GM19463 (cell line): ENCODE measurements around the gene ZNF548.

ENCODE experiments used
- ATAC-seq: cut with Tn5 transposase; IDR thresholded peaks from one replicate; pipeline ENCODE4 v1.9.1; 2021; ENCODE audit warnings: mild to moderate bottlenecking, moderate library complexity; ENCODE audit not compliant: unreplicated experiment

ZNF548 gene

DNA sequence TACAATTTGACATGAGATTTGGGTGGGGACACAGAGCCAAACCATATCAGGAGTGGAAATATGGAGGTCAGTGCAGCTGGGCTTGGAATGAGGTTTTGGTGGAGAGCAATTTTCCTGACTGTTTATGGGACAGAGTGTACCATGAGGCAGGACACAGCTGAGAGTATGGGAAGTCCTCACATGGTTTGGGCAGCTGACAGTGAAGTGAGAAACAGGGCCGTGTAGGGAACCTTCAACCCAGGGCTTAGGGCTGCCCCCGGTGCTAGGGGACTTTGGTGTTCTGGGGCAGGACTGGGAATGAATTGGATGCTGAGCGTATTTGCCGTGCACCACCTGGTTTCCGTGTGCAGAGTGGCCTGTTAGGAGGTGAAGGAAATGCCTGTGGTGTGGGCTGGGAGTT, 6.1 kb downstream of the ZNF548 start:
- ATAC-seq, result no peak

GRCh38 chr19:57398868-57399267, 9.2 kb downstream of the ZNF548 start:
- ATAC-seq, result no peak

DNA sequence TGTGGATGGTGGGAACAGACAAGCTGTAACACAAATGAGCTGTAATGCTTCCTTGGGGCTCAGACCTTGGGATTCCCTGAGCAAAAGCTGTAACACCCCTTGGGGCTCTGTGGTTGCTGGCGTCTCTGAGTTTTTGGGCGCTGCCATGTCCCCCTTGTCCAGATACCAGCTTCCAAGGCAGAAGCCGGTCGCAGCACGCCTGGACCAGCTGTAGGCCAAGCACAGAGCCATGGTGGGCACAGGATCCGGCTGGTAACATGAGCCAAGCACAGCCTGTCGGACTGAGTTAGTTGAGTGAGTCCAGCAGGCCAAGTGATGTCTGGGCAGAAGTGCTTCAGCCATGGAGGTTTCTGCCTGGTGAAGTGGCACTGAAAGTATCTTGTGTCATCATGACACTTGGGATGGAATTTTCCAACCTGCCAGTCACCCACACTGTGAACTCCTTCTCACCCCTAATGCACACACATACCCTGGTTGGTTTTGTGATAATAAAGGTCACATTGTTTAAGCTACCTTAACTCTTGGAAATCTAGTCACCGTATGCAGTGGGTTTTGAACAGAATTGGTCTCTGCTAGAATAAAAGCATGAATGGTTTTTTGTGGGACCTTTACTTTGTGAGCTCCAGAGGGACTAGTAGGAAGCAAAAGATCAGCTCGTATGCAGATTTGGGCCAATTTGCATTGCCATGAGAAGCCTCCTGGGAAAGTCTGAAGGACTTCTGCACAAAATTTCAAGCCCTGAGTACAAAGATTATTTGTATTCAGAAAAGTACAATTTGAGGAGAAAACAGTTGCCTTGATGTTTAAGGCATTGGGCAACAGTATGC, 14.3 kb downstream of the ZNF548 start:
- ATAC-seq, result no peak

DNA sequence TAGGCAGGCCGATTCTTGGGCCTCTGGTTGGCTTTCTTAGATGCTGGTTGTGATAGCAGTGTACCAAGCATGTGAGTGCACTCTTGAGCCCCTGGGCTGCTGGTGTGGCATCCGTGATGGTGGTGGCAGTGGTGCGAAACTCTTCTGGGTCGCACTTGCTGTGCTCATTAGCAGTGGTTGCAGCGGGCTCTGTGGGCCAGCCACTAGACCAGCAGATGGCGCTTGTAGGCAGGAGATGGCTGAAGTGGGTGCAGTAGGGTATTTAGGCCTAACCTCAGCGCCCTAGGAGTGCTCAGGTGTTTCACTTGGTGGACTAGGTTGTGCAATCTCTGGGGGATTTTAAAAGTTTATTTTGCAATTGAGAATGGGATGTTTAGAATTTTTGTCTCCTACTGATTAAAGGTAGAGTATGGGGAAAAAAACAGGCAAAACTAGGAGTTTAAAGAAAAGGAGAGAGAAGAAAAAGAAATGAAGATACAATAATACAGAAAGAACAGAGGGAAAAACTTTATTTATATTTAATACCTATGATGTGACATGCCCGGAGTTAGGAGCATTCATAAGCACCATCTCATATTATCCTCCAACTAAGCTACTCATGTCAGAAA, 17.0 kb downstream of the ZNF548 start:
- no peak for ATAC-seq

DNA sequence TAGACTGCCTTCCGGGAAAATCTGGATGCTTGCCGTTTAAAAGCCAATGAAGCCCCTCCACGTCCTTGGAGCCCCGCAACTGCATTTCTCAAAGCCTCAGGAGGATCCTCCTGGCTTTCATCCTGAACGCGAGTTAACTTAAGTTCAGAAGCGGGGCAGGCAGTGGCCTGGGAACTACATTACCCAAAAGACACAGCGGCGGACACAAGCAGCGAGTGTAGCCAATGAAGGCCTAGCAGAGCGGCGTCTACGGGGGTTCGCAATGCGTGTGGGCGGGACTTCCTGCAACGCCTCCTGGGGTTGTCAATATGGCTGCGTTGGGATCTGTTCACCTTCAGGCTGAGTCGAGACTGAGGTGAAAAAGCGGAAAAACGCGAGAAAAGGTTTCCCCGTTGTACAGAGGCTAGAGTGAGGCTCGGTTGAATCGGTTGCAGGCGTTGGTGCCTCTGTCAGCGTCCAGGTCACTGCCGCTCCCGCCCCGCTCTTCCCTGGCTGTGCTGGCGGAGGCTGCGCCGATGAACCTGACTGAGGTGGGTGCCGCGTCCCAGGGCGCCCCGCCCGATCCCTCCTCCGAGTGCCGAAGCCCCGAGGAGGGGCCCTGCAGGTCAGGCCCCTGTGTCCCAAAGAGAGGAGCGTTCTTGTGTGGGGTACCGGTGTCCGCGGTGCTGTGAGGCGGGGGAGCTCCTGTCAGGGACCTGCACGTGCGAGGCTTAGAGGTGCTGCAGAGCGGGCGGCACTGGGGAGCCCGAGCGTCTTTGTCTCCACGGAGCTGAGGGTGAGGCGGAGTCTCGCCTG, 21.4 kb downstream of the ZNF548 start, which contains the start of gene ZNF17:
Gene ZNF17 (plus strand): TSS at position 285 of the 795 bp plus-strand sequence. CDS start 2,455 bp downstream, outside the sequence.
- peak; percentile 100 for ATAC-seq

GRCh38 chr19:57419439-57419838, 29.8 kb downstream of the ZNF548 start:
- ATAC-seq, result no peak

DNA sequence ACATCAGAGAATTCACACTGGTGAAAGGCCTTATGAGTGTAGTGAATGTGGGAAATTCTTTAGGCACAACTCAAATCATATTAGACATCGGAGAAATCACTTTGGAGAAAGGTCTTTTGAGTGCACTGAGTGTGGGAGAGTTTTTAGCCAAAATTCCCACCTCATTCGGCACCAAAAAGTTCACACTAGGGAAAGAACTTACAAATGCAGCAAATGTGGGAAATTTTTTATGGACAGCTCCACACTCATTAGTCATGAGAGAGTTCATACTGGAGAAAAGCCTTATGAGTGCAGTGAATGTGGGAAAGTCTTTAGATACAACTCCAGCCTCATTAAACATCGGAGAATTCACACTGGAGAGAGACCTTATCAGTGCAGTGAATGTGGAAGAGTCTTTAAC, 31.4 kb downstream of the ZNF548 start:
- ATAC-seq, result no peak

DNA sequence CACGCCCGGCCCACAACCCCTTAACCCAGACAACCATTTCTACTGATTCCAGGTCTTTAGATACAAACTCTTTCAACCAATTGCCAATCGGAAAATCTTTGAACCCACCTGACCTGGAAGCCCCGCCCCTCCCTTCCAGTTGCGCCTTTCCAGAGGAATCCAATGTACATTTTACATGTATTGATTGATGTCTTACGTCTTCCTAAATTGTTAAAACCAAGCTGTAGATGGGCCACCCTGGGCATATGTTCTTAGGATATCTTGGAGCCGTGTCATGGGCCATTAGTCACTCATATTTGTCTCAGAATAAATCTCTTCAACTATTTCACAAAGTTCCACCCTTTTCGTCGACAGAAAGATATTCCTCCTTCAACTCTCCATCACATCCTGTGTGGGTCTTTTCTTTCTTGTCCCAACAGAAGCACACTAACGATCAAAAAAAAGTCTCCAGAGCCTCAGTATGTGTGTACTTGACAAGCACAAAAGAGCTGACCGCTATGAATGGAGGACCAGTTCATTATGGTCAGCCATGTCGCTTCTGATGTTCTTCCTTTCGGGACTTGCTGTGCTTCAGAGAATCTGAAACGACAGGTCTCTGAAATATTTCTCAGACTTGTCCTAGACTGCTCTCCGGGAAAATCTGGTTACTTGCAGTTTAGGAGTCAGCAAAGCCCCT, 44.9 kb downstream of the ZNF548 start:
- ATAC-seq, result no peak

- ATAC-seq, result peak; percentile 97
Measured at GRCh38 chr19:57435062-57435978, 45.7 kb downstream of the ZNF548 start, which contains the start of gene ZNF749. ZNF749 (plus strand) TSS chr19:57435325; CDS start chr19:57435579, 254 bp downstream.

- no peak for ATAC-seq
Measured at GRCh38 chr19:57436417-57436816, 46.8 kb downstream of the ZNF548 start.

GRCh38 chr19:57437931-57438330, 48.3 kb downstream of the ZNF548 start:
- no peak for ATAC-seq

DNA sequence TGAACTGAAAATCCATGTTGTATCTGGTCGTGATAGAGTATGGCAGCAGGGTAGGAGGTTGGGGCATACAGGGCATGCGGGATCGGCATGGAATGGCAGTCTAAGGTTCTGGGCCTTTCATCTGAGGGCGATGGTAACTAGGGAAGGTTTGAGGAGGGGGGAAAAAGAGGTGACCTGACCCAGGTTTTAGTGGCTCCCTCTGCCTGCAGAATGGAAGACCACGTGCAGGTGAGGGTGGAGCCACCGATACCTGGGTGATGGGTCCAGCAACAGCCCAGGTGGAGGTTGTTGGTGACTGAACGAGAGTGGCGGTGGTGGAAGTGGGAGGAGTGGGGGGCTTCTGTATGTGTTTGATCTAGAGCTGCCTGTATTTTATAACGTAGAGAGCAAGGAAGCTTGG, 49.3 kb downstream of the ZNF548 start:
- ATAC-seq, result no peak

- ATAC-seq, result no peak
Measured at GRCh38 chr19:57441979-57442752, 52.5 kb downstream of the ZNF548 start.

- ATAC-seq, result no peak
Measured at GRCh38 chr19:57443121-57443696, 53.6 kb downstream of the ZNF548 start.

DNA sequence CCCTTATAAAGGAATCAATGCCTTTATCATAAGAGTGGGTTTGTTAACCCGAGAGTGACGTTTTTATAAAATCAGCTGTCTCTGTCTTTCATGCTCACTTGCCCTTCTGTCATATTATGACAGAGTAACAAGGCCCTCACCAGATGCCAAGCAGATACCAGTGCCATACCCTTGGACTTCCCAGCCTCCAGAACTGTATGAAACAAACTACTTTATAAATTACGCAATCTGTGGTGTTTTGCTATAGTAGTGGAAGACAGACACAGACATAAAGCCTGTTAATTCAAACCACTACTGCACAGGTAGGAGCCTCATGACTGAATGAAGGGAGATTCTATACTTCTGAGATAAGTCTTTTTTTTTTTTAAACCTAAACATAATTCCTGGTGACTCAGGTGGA, 62.7 kb downstream of the ZNF548 start:
- ATAC-seq, result no peak
